ENCODE measurements around the gene TMBIM6.
A peak's percentile ranks its signal among the peaks of the same experiment; 100 is the strongest.
"Not testable (repeated sequence)": the region's sequence is repeated elsewhere in the genome, so short reads cannot be mapped to it uniquely, and the experiment has no call there.

Gene TMBIM6

DNA sequence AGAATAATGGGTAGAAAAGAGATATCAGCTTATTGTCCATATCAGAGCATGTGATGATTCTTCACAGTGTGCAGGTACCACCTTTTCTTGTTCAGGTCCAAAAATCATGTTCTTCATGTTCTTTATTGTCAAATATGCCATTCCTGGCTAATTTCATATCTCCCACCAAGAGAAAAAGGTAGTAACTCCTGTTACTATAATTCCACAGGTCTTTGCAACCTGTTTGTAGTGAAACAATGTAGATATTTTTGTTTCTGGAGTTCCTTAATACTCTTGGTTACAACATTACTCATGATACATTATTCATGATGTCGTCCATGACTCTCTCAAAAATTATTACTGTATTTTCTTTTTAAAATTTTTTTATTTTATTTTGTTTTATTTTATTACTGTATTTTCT, 11.3 kb upstream of the TMBIM6 start:
- no peak for DNase-seq (ENCODE audit: low spot score)

DNA sequence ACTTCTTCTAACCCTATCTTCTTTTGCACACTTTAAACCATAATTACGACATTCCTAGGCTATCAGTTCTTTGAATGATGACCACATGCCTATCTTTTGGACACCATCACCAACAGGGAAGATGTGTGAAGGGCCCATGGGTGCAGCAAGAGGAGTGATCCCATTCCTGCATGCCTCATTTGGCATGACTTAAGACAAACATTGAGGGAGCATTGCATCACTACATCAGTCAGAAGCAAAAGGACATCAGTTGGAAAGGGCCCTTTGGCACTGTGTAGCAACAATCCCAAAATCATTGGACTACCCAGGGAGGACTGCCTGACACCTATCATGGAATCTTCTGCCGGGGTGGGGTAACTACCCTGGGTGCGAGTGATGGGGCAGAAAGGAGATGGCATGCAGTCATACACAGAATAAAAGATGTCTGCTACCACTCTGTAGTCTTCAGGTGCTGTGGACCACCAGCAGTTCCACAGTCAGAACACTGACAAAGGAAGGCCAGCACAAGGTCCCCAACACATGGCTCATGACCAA, 10.7 kb upstream of the TMBIM6 start:
- DNase-seq (ENCODE audit: low spot score), result no peak

DNA sequence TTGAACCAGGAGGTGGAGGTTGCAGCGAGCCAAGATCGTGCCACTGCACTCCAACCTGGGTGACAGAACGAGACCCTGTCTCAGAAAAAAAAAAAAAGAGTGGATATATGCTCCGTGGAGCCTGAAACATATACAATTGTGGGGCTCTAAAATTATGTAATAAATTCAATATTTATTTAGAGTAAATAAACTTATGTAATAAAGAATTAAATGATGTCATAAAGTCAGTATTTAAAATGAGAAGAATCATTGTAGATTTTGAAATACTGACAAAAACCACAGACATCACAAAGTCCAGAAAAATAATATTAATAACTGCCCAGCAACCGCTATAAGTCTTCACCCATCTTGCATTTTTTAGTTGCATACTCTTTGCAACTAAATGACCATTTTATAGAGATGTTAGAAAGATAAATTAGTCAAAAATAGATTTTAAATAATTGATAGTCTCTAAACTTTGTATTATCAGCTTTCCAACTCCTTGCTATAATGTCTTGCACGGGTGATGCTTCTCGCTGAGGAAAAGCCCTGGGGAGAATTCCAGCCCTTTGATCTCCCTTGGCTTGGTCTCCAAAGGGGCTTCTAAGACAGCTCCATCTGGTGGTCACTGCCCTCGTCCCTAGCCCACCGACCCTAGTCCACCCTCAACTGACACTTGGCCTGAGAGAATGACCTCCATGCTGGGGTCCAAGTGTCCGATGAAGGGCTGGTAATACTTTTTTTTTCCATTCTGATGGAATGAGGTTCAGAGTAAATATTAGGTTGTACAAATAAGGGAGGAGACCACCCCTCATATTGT, 7.9 kb upstream of the TMBIM6 start:
- no peak for DNase-seq (ENCODE audit: low spot score)

DNA sequence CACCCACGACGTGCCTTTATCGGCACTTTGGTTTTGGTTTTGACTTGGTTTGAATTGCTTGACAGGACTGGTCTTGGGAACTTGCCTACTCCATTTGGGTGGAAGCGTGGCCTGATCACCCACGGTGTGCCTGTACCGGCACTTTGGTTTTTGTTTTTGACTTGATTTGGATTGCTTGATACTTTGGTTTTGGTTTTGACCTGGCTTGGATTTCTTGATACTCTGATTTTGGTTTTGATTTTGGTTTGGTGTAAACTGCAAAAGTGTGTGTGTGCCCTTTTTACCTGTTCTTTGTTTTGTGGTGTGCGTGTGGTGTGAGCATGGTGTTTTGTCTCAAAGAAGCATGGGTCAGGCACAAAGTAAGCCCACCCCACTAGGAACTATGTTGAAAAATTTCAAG, 6.5 kb upstream of the TMBIM6 start:
- DNase-seq (ENCODE audit: low spot score), result not testable (repeated sequence)

DNA sequence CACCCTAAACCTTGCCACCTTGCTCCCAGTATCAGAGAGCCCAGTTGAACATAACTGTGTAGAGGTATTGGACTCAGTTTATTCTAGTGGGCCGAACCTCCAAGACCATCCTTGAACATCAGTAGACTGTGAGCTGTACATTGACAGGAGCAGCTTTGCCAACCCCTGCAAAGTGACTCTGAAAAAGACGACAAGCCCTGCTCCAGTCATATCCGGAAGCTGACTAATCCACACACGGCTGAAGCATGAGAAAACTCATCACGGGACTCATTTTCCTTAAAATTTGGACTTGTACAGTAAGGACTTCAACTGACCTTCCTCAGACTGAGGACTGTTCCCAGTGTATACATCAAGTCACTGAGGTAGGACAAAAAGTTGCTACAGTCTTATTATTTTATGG, 2.6 kb upstream of the TMBIM6 start:
- DNase-seq (ENCODE audit: low spot score), result not testable (repeated sequence)

DNA sequence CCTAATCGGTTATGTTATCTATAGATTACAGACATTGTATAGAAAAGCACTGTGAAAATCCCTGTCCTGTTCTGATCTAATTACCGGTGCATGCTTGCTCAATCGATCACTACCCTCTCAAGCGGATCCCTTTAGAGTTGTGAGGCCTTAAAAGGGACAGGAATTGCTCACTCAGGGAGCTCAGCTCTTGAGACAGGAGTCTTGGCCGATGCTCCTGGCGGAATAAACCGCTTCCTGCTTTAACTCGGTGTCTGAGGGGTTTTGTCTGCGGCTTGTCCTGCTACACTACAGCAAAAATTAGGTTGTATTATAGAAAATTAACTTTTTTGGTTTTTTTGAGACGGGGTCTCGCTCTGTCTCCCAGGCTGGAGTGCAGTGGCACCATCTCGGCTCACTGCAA, 1.1 kb upstream of the TMBIM6 start:
- not testable (repeated sequence) for DNase-seq (ENCODE audit: low spot score)

DNA sequence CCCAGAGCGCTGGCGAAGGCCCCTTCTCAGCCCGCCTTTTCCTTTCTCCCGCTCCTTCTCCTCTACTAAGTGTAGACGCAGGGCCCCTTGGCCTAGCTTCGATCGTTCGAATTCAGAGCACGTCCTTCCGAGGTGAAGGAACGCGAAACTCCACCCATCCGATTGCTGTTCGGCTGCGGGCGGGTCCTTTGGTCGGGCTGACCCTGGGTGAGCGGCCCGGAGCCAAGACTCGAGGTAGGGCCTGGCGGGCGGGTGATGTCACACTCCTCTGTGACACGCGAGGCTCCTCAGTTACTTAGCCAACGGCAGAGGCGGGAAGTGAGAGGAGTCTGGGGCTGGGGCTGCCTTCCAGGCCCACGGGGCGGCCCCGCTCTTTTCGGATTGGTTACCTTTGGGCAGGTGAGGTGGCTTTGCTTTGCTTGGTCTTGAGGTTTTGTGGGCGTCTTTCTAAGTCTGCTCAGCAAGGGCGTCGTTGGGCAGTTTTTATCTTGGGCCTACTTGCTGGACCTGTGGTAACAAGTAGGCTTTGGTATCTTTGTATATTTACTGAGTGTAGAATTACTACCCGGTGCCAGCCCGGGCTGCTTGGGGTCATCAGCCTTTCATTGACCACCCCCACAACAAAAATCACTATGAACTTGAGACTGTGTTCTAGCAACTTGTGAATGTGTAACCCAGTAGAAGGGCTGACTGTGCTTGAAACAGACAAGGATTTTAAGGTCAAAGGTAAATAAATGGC, 694 bp downstream of the TMBIM6 start:
- peak; percentile 63 for DNase-seq (ENCODE audit: low spot score)

DNA sequence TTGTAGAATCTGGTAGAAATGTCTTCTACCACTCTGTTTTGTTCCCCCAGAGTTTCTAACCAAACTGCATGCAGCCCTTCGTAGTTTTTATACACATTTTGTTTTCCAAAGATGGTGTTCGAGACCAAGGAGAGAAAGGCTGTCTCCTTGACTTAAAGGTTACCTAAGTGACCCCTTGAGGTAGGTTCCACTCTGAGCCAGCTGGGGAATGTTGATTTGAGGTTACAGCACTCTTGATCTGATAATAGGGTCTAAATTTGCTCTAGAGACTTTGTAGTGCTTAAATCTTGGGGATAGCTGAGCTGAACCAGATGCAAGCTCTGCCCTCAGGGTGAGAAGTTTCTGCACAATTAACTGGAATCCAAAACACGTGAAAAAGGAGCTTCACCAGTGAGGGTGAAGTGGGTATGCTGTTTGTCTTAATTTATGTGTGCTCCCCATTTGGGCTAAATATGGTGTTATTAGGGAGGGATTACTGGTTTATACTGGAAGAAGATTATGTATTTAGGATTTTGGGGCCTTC, 3.1 kb downstream of the TMBIM6 start:
- DNase-seq (ENCODE audit: low spot score), result no peak

DNA sequence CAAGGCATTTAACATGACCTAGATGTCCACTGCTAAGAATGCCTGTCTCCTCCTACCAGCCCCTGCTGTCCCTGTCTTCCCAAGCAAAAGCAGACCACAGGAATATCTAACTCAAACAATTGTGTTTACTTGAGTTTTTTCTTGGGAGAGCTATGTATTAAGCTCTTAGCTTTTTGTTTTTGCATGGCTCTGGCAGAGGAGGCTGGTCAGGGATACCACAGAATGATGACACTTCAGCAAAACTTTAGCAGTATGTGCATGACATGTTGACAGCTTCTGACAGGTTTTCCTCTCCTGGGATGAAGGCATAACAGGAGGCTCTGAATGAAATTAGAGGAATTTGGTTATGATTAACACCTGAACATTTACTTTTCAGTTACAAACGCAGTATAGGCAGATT, 6.9 kb downstream of the TMBIM6 start:
- DNase-seq (ENCODE audit: low spot score), result no peak

DNA sequence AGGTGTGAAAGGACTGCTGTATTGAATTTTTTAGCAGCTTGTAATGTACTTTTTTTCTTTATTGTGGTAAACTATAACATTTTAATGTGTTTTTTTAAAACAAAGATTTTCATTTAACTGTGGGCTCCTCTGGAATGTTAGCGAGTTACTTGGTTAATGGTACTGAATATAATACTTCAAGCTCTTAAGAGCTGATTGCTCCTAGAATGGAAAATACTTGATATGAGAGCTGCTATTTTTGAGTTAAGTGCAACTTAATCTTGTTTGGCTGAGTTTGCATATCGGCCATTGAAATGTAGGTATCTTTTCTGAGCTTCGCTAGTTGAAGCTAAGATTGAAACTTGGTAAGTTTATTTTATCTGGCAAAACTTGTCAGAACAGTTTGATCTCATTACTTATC, 7.4 kb downstream of the TMBIM6 start:
- no peak for DNase-seq (ENCODE audit: low spot score)

DNA sequence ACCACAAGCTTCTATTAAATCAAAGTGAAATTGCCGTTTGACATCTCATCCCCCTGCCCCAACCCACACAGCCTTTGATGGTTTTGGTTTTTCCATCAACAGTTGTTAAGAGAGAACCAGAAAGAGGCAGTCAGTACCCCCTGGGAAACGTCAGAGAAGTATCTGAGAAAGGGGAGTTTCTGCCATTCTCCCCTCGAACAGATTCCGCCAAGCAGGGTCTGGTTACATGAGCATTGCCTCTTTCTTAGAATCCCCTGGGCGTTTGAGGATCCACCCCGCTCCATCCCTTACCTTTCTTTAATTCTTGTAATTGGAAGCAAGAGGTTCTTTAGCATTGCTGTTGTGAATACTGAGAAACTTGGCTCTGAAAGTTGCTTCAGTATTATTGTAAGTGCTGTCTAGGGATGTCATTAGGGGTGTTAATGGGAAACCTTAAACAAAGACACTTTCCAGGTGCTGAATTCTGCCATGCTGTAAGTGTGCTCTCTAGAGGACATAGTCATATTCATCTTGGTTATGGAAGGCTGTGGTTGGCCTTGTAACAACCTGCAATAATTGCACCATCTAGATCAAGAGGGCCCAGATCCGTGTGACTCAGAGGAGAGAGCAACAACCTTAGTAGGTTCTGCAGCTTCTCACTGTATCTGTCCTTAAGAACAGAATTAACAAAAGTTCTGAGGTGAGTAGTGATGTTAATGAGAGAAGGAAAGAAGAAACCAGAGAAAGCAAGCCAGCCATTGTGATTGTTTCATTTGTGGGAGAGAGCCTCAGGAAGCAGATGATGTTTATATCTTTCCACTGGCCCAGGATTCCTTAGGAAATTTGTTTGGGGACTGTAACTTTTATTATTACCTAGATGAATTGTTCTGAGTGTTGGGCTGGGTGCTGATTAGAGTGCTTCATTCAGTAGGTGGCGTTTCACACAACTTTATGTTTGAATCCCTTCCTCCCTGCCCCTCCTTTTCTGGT, 9.0 kb downstream of the TMBIM6 start:
- DNase-seq (ENCODE audit: low spot score), result no peak

DNA sequence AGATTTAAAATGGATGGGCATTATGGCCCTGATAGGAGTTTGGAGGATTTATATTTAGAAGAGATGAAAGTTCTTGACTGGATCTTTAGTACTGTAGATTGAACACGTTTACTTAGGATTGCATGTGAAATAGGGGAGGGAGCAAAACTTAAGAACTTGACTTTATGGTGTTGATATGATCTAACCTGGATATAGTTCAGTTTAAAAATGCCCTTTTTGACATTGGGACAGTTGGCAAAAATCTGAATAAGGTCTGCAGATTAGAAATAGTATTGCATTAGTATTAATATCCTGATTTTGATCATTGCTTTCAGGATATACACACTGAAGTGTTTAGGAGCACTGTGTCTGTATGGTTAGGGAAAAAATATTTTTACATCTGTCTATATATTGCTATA, 9.6 kb downstream of the TMBIM6 start:
- no peak for DNase-seq (ENCODE audit: low spot score)

DNA sequence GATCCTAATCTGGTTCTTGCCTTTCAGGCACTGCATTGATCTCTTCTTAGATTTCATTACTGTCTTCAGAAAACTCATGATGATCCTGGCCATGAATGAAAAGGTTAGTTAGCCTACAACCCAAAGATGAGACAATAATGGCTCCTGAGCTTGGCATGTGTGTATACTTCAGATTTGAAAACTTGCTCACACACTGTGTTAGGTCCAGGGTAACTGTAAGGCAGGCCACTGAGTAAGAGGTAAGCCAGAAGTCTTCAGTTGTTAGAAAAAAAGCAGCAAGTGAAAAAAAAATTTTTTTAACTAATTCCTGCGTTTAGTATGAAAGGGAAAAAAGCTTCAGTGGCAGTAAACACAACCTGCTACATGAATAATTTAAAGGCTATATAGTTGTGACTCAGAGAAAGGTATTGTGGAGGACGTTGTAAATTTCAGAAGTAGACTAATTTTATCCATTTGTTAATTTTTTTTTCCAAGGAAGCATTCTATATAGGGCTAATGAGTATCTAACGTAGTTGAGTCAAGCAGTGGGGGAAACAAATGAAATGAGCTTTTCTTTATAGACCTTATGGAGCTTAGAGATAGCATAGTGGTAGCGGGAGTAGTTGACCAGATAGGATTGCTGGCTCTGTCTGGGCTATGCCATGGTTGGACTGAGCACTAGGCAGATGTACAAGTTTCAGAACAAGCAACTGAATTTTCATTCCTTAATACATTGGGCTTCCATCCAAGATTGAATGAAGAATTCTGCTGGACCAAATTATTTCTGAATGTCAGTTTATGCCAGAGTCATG, 20.5 kb downstream of the TMBIM6 start:
- no peak for DNase-seq (ENCODE audit: low spot score)

DNA sequence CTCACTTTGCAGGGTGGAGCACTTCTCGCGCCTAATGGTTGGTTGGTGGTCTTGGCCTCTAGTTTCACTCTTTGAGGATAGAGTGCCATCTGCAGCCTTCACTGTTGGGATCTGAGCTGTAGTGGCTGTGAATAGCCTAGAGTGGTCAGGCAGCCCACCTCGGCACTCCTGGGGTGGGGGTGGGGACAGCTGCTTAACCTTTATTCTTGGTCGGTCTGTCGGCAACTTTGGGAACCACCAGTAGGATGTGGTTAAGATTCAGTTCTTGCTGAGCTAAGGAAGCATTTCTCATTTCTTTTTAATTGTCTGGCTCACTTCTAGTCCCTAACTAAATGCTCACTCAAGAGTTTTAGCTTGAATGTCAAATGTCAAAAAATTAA, 21.1 kb downstream of the TMBIM6 start:
- no peak for DNase-seq (ENCODE audit: low spot score)

DNA sequence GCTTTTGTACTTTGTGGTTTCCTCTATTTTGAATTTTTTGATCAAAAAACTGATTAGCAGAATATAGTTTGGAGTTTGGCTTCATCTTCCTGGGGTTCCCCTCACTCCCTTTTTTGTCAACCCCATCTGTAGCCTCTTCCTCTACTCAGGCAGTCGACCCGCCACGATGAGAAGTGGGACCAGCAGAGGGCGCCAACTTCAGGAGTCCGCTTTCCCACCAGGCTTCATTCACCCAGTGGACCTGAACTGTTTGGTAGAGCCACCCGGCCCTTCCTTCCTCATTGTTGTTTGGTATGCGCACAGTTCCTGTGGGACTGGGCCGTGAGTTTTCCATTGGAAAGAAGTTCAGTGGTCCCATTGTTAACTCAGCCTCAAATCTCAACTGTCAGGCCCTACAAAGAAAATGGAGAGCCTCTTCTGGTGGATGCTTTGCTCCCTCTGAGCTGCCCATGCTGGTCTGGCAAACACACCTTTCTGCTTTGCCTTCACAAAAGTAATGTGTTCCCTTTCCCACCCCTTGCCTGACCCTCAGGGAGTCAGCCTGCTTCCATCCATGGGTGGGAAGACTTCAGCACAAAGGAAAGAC, 21.7 kb downstream of the TMBIM6 start:
- DNase-seq (ENCODE audit: low spot score), result peak; percentile 79

DNA sequence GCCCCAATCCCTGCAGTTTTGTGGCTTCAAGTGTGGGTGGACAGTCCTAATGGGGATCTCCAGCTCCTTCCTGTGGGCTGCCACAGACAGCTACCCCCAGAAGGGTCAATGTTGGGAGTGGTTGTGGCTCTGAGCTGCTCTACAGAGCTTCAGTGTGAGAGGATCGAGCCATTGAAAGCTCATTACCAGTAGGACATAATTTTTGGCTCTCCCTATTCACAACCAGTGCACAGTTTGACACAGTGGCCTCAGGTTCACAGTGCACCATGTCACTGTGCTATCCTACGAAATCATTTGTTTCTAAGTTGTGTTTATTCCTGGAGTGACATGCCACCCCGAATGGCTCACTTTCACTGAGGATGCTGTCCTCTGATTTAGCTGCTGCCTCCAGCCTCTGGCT, 22.8 kb downstream of the TMBIM6 start:
- no peak for DNase-seq (ENCODE audit: low spot score)

DNA sequence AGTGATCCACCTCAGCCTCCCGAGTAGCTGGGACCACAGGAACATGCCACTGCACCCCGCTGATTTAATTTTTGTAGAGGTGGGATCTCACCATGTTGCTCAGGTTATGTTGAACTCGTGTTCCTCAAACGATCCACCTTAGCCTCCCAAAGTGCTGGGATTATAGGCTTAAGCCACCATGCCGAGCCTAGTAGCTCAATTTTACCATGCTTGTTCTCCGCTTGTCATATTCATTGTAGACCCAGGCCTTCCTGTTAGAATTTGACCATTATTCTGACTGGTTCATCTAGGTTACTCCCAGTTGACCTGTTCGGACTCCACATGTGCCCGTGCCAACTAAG, 24.7 kb downstream of the TMBIM6 start:
- DNase-seq (ENCODE audit: low spot score), result no peak

DNA sequence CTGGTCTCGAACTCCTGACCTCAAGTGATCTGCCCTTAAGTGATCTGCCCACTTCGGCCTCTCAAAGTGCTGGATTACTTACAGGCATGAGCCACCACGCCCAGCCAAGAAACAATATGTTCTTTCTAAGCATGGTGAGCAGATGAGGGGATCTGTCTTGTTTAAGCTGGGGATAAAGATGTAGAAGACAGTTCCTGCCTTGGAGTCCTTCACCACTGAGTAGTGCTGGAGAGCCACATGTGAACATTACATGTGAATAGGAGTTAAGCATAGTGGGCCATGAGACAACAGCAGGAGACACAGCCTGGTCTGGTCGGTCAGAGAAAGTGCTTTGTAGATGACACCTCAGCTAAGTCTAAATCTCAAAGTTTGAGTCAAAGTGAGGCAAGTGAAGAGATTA, 26.0 kb downstream of the TMBIM6 start:
- no peak for DNase-seq (ENCODE audit: low spot score)

DNA sequence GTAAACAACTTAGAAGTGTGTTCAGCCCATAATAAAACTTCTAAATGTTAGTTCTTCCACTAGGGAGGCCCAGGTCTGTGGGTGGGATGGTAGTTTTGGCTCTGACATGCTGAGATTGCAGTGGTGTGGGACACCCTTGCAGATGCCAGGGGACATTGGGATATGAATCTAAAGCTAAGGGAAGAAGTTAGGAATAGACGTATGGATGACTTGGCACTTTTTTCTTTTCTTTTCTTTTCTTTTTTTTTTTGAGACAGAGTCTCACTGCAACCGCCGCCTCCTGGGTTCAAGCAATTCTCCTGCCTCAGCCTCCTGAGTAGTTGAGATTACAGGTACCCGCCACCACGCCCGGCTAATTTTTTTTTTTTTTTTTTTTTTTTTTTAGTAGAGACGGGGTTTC, 31.7 kb downstream of the TMBIM6 start:
- not testable (repeated sequence) for DNase-seq (ENCODE audit: low spot score)

DNA sequence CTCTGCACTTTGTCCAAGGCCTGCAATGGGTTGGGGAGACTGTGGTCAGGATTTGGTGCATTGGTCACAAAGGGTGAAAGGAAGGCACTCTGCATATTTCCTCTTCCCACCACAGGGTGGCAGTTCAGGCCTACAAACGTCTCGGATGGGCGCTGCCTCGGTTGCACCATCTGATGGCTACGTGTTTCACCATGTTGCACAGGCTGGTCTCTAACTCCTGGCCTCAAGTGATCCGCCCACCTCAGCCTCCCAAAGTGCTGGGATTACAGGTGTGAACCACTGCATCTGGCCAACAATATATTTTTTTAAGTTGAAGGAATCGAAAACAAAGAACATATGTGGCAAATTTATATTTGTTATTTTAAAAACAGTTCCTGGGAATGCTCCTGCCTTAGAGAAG, 35.1 kb downstream of the TMBIM6 start:
- DNase-seq (ENCODE audit: low spot score), result peak; percentile 75

DNA sequence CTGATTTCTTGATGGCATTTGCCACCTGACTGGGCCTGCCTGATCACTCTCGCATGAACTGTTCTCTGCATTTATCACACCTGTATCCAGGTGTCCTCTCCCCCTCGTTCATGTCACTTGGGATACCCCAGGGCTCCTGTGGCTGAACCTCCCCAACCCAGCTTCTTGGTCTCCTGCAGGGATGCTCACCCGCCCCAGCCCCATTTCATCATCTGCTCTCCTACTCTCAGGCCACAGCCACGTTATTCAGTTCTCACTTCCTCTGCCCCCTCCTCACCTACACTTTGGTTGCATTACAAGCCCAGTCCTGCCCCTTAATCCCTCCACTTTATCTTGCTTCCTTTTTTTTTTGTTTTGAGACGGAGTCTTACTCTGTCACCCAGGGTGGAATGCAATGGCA, 35.5 kb downstream of the TMBIM6 start:
- no peak for DNase-seq (ENCODE audit: low spot score)
